ENCODE data around the gene RFPL4AL1.

Gene RFPL4AL1

GRCh38 chr19:55811340-55811739, 42.4 kb downstream of the RFPL4AL1 start:
- no peak overlapping the region for H3K9ac ChIP-seq (ENCODE audit: insufficient read length)
- DNase-seq (ENCODE audit: low read depth, low spot score) = no peak
- no peaks in the 10 kb centered on the region for H3K36me3 ChIP-seq (ENCODE audit: insufficient read depth, low read length)
- H3K9me3 ChIP-seq (ENCODE audit: low read depth, low read length) = no peaks in the 10 kb centered on the region
- no peak overlapping the region for H3K27ac ChIP-seq
- TF ChIP-seq EZH2 (IDR thresholded peaks at IDR 0.05) = no peak
- TF ChIP-seq FOXP2 (optimal IDR thresholded peaks at IDR 0.05; ENCODE audit: control extremely low read depth, extremely low read length, insufficient read depth) = no peak
- no peak for TF ChIP-seq POLR2AphosphoS5 (IDR thresholded peaks at IDR 0.05; ENCODE audit: borderline replicate concordance, low read depth, low read length)
- no peak overlapping the region for H3K4me3 ChIP-seq

DNA sequence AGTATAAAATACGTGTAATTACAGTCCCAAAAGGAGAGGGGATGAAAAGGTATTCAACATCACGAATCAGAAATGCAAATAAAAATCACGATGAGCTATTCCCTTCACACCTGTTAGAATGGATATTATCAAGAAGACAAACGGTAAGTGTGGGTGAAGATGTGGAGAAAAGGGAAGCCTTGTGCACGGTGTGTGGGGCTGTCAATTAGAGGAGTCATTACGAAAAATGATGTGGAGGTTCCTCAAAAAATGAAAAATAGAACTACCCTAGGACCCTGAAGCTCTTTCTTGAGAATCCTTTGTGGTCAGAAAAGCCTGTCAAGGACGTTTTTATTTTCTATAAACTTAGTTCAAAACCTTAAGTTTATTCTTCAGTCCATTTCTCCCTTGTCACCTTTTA, 43.5 kb downstream of the RFPL4AL1 start:
- no peaks in the 10 kb centered on the region for H3K9me3 ChIP-seq (ENCODE audit: low read depth, low read length)
- no peak for DNase-seq (ENCODE audit: low read depth, low spot score)
- no peak for TF ChIP-seq EZH2 (IDR thresholded peaks at IDR 0.05)
- TF ChIP-seq POLR2AphosphoS5 (IDR thresholded peaks at IDR 0.05; ENCODE audit: borderline replicate concordance, low read depth, low read length) = no peak
- no peak for TF ChIP-seq FOXP2 (optimal IDR thresholded peaks at IDR 0.05; ENCODE audit: control extremely low read depth, extremely low read length, insufficient read depth)
- H3K9ac ChIP-seq (ENCODE audit: insufficient read length) = no peak overlapping the region
- H3K27ac ChIP-seq = no peak overlapping the region
- no peak overlapping the region for H3K4me3 ChIP-seq
- H3K36me3 ChIP-seq (ENCODE audit: insufficient read depth, low read length) = no peaks in the 10 kb centered on the region

GRCh38 chr19:55813906-55814305, 45.0 kb downstream of the RFPL4AL1 start:
- H3K36me3 ChIP-seq (ENCODE audit: insufficient read depth, low read length) = no peaks in the 10 kb centered on the region
- DNase-seq (ENCODE audit: low read depth, low spot score) = no peak
- no peak overlapping the region for H3K27ac ChIP-seq
- no peaks in the 10 kb centered on the region for H3K9me3 ChIP-seq (ENCODE audit: low read depth, low read length)
- no peak overlapping the region for H3K9ac ChIP-seq (ENCODE audit: insufficient read length)
- no peak for TF ChIP-seq POLR2AphosphoS5 (IDR thresholded peaks at IDR 0.05; ENCODE audit: borderline replicate concordance, low read depth, low read length)
- TF ChIP-seq EZH2 (IDR thresholded peaks at IDR 0.05) = no peak
- no peak for TF ChIP-seq FOXP2 (optimal IDR thresholded peaks at IDR 0.05; ENCODE audit: control extremely low read depth, extremely low read length, insufficient read depth)
- no peak overlapping the region for H3K4me3 ChIP-seq

- no peak overlapping the region for H3K4me3 ChIP-seq
- H3K36me3 ChIP-seq (ENCODE audit: insufficient read depth, low read length) = no peaks in the 10 kb centered on the region
- TF ChIP-seq FOXP2 (optimal IDR thresholded peaks at IDR 0.05; ENCODE audit: control extremely low read depth, extremely low read length, insufficient read depth) = no peak
- TF ChIP-seq EZH2 (IDR thresholded peaks at IDR 0.05) = no peak
- no peak for TF ChIP-seq POLR2AphosphoS5 (IDR thresholded peaks at IDR 0.05; ENCODE audit: borderline replicate concordance, low read depth, low read length)
- no peak overlapping the region for H3K9ac ChIP-seq (ENCODE audit: insufficient read length)
- no peaks in the 10 kb centered on the region for H3K9me3 ChIP-seq (ENCODE audit: low read depth, low read length)
- no peak for DNase-seq (ENCODE audit: low read depth, low spot score)
- no peak overlapping the region for H3K27ac ChIP-seq
Measured at GRCh38 chr19:55820037-55820436, 51.1 kb downstream of the RFPL4AL1 start.
